Stimulated activated CD8-positive, alpha-beta memory T cell treated with anti-CD3 and anti-CD28 coated beads, Interleukin-12 subunit alpha, Interleukin-12 subunit beta, amount 100 ng/mL, for 1 hour (primary cell): ENCODE data around the gene MYLK.

Experiments used
- DNase-seq: peaks from one replicate; pipeline ENCODE4 v3.0.0-alpha.2; 2020; ENCODE audit warnings: low read depth

The MYLK gene

GRCh38 chr3:123774474-123774873 lies 109.7 kb downstream of the MYLK start:
- no peak for DNase-seq

- DNase-seq: no peak
Measured at GRCh38 chr3:123773681-123774431, 110.3 kb downstream of the MYLK start.

- no peak for DNase-seq
Measured at GRCh38 chr3:123769356-123769743, 114.8 kb downstream of the MYLK start.

- no peak for DNase-seq
Measured at GRCh38 chr3:123768480-123769355, 115.4 kb downstream of the MYLK start.

GRCh38 chr3:123767564-123768292 lies 116.4 kb downstream of the MYLK start:
- no peak for DNase-seq

- no peak for DNase-seq
Measured at GRCh38 chr3:123767009-123767372, 117.1 kb downstream of the MYLK start.

- DNase-seq: no peak
Measured at GRCh38 chr3:123766193-123767008, 117.7 kb downstream of the MYLK start.

GRCh38 chr3:123765475-123766128 lies 118.5 kb downstream of the MYLK start:
- no peak for DNase-seq

- no peak for DNase-seq
Measured at GRCh38 chr3:123764647-123765046, 119.5 kb downstream of the MYLK start.

GRCh38 chr3:123762805-123763204 lies 121.3 kb downstream of the MYLK start:
- no peak for DNase-seq

GRCh38 chr3:123760817-123761216 lies 123.3 kb downstream of the MYLK start:
- DNase-seq: no peak

- no peak for DNase-seq
Measured at GRCh38 chr3:123759871-123760270, 124.3 kb downstream of the MYLK start.

- no peak for DNase-seq
Measured at GRCh38 chr3:123759311-123759710, 124.8 kb downstream of the MYLK start.

GRCh38 chr3:123758081-123758564 lies 126.0 kb downstream of the MYLK start:
- DNase-seq: no peak

GRCh38 chr3:123757281-123757940 lies 126.7 kb downstream of the MYLK start:
- DNase-seq: no peak

GRCh38 chr3:123755501-123755900 lies 128.6 kb downstream of the MYLK start:
- no peak for DNase-seq

GRCh38 chr3:123755085-123755484 lies 129.0 kb downstream of the MYLK start:
- DNase-seq: no peak

- no peak for DNase-seq
Measured at GRCh38 chr3:123753286-123753685, 130.8 kb downstream of the MYLK start.

GRCh38 chr3:123752228-123752627 lies 131.9 kb downstream of the MYLK start:
- DNase-seq: no peak

- DNase-seq: no peak
Measured at GRCh38 chr3:123751433-123751832, 132.7 kb downstream of the MYLK start.
